HCT116 (cell line): Measurements from ENCODE around the gene TOR1AIP1.

Source experiments
- CTCF ChIP-seq, 3 experiments: fragments of 200-600 bp in 1 of 3; sonication (generic) in 1 of 3; IDR thresholded peaks in 2 of 3; conservative IDR thresholded peaks in 1 of 3; 2 replicates each; pipeline ENCODE4 v1.5.1; 2012 to 2017; ENCODE audit warnings: low read depth in 2 of 3, low read length in 2 of 3, antibody characterized with exemption in 1 of 3, borderline replicate concordance in 1 of 3, control low read depth in 1 of 3, mild to moderate bottlenecking in 1 of 3, mixed read lengths in 1 of 3, mixed run types in 1 of 3, moderate library complexity in 1 of 3; ENCODE audit not compliant: insufficient read depth in 1 of 3
- ELF1 ChIP-seq: IDR thresholded peaks from 2 replicates; pipeline ENCODE4 v1.6.1; 2012; ENCODE audit warnings: low read depth, borderline replicate concordance
- FOSL1 ChIP-seq: IDR thresholded peaks from 2 replicates; pipeline ENCODE4 v1.6.1; 2012; ENCODE audit warnings: low read depth
- MAX ChIP-seq: IDR thresholded peaks from 2 replicates; pipeline ENCODE4 v1.6.1; 2012
- POLR2A ChIP-seq: IDR thresholded peaks from 2 replicates; pipeline ENCODE4 v1.7.0; 2011; ENCODE audit warnings: borderline replicate concordance; ENCODE audit not compliant: insufficient read depth, insufficient read length; ENCODE audit errors: extremely low read depth

- no peak for TF ChIP-seq CTCF (IDR thresholded peaks at IDR 0.05 in 2 of 3, conservative IDR thresholded peaks at IDR 0.05 in 1 of 3; ENCODE audit: borderline replicate concordance in 1 of 3, insufficient read depth in 1 of 3, low read depth in 2 of 3, low read length in 2 of 3)
- no peak for TF ChIP-seq ELF1
- TF ChIP-seq MAX = no peak
- no peak for TF ChIP-seq FOSL1
- no peak for TF ChIP-seq POLR2A
Measured at GRCh38 chr1:179958359-179958758, 76.3 kb downstream of the TOR1AIP1 start.
